SH-SY5Y (cell line): Measurements from ENCODE around the gene ANXA8L1.

Source experiments
- GATA2 ChIP-seq: IDR thresholded peaks from 2 replicates; pipeline ENCODE4 v1.6.1; 2011; ENCODE audit warnings: mild to moderate bottlenecking, low read depth, low read length
- GATA3 ChIP-seq: IDR thresholded peaks from 2 replicates; pipeline ENCODE4 v1.6.1; 2011; ENCODE audit warnings: low read depth, mild to moderate bottlenecking, low read length, moderate library complexity

DNA sequence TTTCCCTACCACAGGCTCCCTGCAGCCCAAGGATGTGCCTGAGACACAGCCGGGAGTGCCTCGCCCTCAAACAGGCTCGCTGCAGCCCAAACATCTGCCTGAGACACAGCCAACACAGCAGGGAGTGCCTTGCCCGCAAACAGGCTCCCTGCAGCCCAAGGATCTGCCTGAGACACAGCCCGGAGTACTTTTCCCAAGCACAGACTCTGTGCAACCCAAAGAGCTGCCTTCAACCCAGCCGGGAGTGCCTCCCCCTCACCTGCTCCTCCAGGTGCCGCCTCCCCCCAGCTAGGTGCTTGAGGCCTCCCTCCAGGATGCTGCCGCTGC lies 45.9 kb upstream of the ANXA8L1 start:
- TF ChIP-seq GATA3 (no peak), GATA2 (no peak)
